Measurements from ENCODE around the gene ARHGAP40. TPM values are rescaled to one million over a fixed set of nuclear protein-coding genes. Genes with fewer than 3 reads are reported as not detected.

The ARHGAP40 gene
- total RNA-seq = not detected

GRCh38 chr20:38601216-38602184 is at the start of gene ARHGAP40:
Gene ARHGAP40, plus strand, starts transcription at chr20:38601809.
- H3K27ac Mint-ChIP-seq = peak within 1 kb of the TSS; percentile 51
- ATAC-seq (replicated peaks) = peak; percentile 77
- H3K27me3 Mint-ChIP-seq = peaks cover 58% of the 10 kb centered on the region
- peak within 1 kb of the TSS; percentile 66 for H3K4me3 Mint-ChIP-seq
- H3K4me1 Mint-ChIP-seq = peaks cover 7% of the 10 kb centered on the region
- H3K9me3 Mint-ChIP-seq = no peaks in the 10 kb centered on the region
- H3K36me3 Mint-ChIP-seq (ENCODE audit: low read depth) = no peaks in the 10 kb centered on the region

GRCh38 chr20:38554986-38555385 is 46.6 kb upstream of the ARHGAP40 start:
- Mint-ChIP-seq H3K4me3 (no peak overlapping the region), H3K4me1 (no peaks in the 10 kb centered on the region), H3K9me3 (no peaks in the 10 kb centered on the region), H3K27me3 (no peaks in the 10 kb centered on the region), H3K36me3 (ENCODE audit: low read depth) (no peaks in the 10 kb centered on the region), H3K27ac (no peak overlapping the region)
- ATAC-seq (replicated peaks) = no peak

- no peaks in the 10 kb centered on the region for H3K4me1 Mint-ChIP-seq
Observed at GRCh38 chr20:38555395-38555794, 46.2 kb upstream of the ARHGAP40 start.

GRCh38 chr20:38557174-38557573 is 44.4 kb upstream of the ARHGAP40 start:
- Mint-ChIP-seq H3K9me3 (no peaks in the 10 kb centered on the region), H3K36me3 (ENCODE audit: low read depth) (peaks cover under 1% of the 10 kb centered on the region), H3K27ac (no peak overlapping the region), H3K27me3 (no peaks in the 10 kb centered on the region), H3K4me1 (no peaks in the 10 kb centered on the region), H3K4me3 (no peak overlapping the region)
- ATAC-seq (replicated peaks) = peak; percentile 32

More at GRCh38 chr20:38555395-38555794, 46.2 kb upstream of the ARHGAP40 start:
- no peak for ATAC-seq (replicated peaks)
- H3K36me3 Mint-ChIP-seq (ENCODE audit: low read depth) = no peaks in the 10 kb centered on the region
- H3K27me3 Mint-ChIP-seq = no peaks in the 10 kb centered on the region
- H3K27ac Mint-ChIP-seq = no peak overlapping the region
- no peak overlapping the region for H3K4me3 Mint-ChIP-seq
- H3K9me3 Mint-ChIP-seq = no peaks in the 10 kb centered on the region

GRCh38 chr20:38558596-38559360 is 42.8 kb upstream of the ARHGAP40 start:
- Mint-ChIP-seq H3K27me3 (no peaks in the 10 kb centered on the region), H3K36me3 (ENCODE audit: low read depth) (peaks cover 12% of the 10 kb centered on the region), H3K4me1 (no peaks in the 10 kb centered on the region), H3K27ac (peak overlapping the region; percentile 11), H3K4me3 (no peak overlapping the region), H3K9me3 (no peaks in the 10 kb centered on the region)
- ATAC-seq (replicated peaks) = no peak

GRCh38 chr20:38559764-38560163 is 41.8 kb upstream of the ARHGAP40 start:
- H3K9me3 Mint-ChIP-seq = no peaks in the 10 kb centered on the region
- no peaks in the 10 kb centered on the region for H3K27me3 Mint-ChIP-seq
- peaks cover 22% of the 10 kb centered on the region for H3K36me3 Mint-ChIP-seq (ENCODE audit: low read depth)
- ATAC-seq (replicated peaks) = no peak
- peak overlapping the region; percentile 11 for H3K27ac Mint-ChIP-seq
- H3K4me3 Mint-ChIP-seq = no peak overlapping the region
- H3K4me1 Mint-ChIP-seq = no peaks in the 10 kb centered on the region

- H3K27me3 Mint-ChIP-seq = no peaks in the 10 kb centered on the region
- peak overlapping the region; percentile 13 for H3K27ac Mint-ChIP-seq
- H3K4me3 Mint-ChIP-seq = no peak overlapping the region
- H3K36me3 Mint-ChIP-seq (ENCODE audit: low read depth) = peaks cover 64% of the 10 kb centered on the region
- H3K9me3 Mint-ChIP-seq = no peaks in the 10 kb centered on the region
- H3K4me1 Mint-ChIP-seq = no peaks in the 10 kb centered on the region
- no peak for ATAC-seq (replicated peaks)
Observed at GRCh38 chr20:38563802-38564431, 37.7 kb upstream of the ARHGAP40 start.

- H3K4me1 Mint-ChIP-seq = no peaks in the 10 kb centered on the region
- H3K36me3 Mint-ChIP-seq (ENCODE audit: low read depth) = peaks cover 71% of the 10 kb centered on the region
- H3K27ac Mint-ChIP-seq = peak overlapping the region; percentile 13
- no peak overlapping the region for H3K4me3 Mint-ChIP-seq
- no peak for ATAC-seq (replicated peaks)
- H3K9me3 Mint-ChIP-seq = no peaks in the 10 kb centered on the region
- H3K27me3 Mint-ChIP-seq = no peaks in the 10 kb centered on the region
Observed at GRCh38 chr20:38564680-38565079, 36.9 kb upstream of the ARHGAP40 start.

GRCh38 chr20:38566036-38566598 is 35.5 kb upstream of the ARHGAP40 start:
- H3K4me3 Mint-ChIP-seq = no peak overlapping the region
- no peak for ATAC-seq (replicated peaks)
- H3K36me3 Mint-ChIP-seq (ENCODE audit: low read depth) = peaks cover 86% of the 10 kb centered on the region
- no peaks in the 10 kb centered on the region for H3K9me3 Mint-ChIP-seq
- no peaks in the 10 kb centered on the region for H3K27me3 Mint-ChIP-seq
- no peak overlapping the region for H3K27ac Mint-ChIP-seq
- H3K4me1 Mint-ChIP-seq = no peaks in the 10 kb centered on the region

- no peak for ATAC-seq (replicated peaks)
- no peaks in the 10 kb centered on the region for H3K9me3 Mint-ChIP-seq
- H3K27ac Mint-ChIP-seq = peak overlapping the region; percentile 60
- H3K27me3 Mint-ChIP-seq = no peaks in the 10 kb centered on the region
- H3K36me3 Mint-ChIP-seq (ENCODE audit: low read depth) = peaks cover 94% of the 10 kb centered on the region
- H3K4me1 Mint-ChIP-seq = no peaks in the 10 kb centered on the region
- no peak overlapping the region for H3K4me3 Mint-ChIP-seq
Observed at GRCh38 chr20:38569747-38570525, 31.7 kb upstream of the ARHGAP40 start.

GRCh38 chr20:38573413-38573812 is 28.2 kb upstream of the ARHGAP40 start:
- H3K36me3 Mint-ChIP-seq (ENCODE audit: low read depth) = peaks cover 80% of the 10 kb centered on the region
- H3K27ac Mint-ChIP-seq = no peak overlapping the region
- no peaks in the 10 kb centered on the region for H3K9me3 Mint-ChIP-seq
- no peak for ATAC-seq (replicated peaks)
- H3K4me1 Mint-ChIP-seq = no peaks in the 10 kb centered on the region
- H3K4me3 Mint-ChIP-seq = no peak overlapping the region
- H3K27me3 Mint-ChIP-seq = no peaks in the 10 kb centered on the region

GRCh38 chr20:38579219-38579910 is 22.2 kb upstream of the ARHGAP40 start:
- H3K27ac Mint-ChIP-seq = peak overlapping the region; percentile 36
- no peak for ATAC-seq (replicated peaks)
- H3K9me3 Mint-ChIP-seq = no peaks in the 10 kb centered on the region
- H3K4me1 Mint-ChIP-seq = no peaks in the 10 kb centered on the region
- H3K36me3 Mint-ChIP-seq (ENCODE audit: low read depth) = peaks cover 26% of the 10 kb centered on the region
- H3K4me3 Mint-ChIP-seq = no peak overlapping the region
- no peaks in the 10 kb centered on the region for H3K27me3 Mint-ChIP-seq

- Mint-ChIP-seq H3K27me3 (no peaks in the 10 kb centered on the region), H3K4me3 (no peak overlapping the region), H3K36me3 (ENCODE audit: low read depth) (peaks cover 21% of the 10 kb centered on the region), H3K27ac (no peak overlapping the region), H3K4me1 (no peaks in the 10 kb centered on the region), H3K9me3 (no peaks in the 10 kb centered on the region)
- ATAC-seq (replicated peaks) = no peak
Observed at GRCh38 chr20:38579921-38580320, 21.7 kb upstream of the ARHGAP40 start.

All from activated T-helper 17 cell treated with anti-CD3 and anti-CD28 coated beads, Interleukin-2, amount 50 U/mL, for 72 hours (primary cell).